ENCODE results near the gene PKN1. TPM values are rescaled to one million over a fixed set of nuclear protein-coding genes. Genes with fewer than 3 reads are reported as not detected.
A peak's percentile ranks its signal among the peaks of the same experiment; 100 is the strongest.

The PKN1 gene
- total and polyA plus RNA-seq, 4 donors, result 84.3 to 197 (median 121) TPM

DNA sequence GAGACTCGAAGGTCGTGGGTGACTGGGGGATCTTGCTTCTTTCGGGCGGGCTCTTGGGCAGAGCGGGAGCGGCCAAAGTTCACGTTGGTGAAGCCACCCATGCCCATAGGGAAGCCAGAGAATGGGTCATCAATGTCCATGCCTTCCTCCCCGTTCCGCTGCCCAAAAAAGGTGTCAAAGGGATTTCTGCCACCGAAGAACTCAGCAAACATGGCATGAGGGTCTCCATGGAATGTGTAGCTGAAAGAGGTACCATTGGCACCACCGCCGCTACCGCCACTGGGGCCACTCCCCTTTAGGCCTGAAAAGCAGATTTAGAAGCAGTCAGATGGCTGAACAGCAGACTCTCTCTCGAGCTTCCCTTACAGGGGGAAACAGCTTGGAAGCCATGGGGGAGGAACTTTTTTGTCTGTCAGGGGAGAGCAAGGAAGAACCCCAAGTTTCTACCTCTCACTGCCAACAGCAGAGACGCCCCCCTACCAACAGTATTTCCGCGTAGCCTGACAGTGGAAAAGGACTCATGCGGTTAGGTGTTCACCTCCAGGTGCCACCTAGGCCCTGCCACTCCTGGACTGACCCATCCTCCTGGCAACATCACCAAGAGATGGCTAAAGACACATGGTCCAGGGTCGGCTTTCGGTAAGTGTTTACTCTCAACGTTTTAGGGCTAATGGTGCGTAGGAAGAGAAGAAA is 83.8 kb downstream of the PKN1 start:
- H3K36me3 ChIP-seq (ENCODE audit: control insufficient read depth in 4 of 4, insufficient read depth in 4 of 4, low read length in 4 of 4), result peaks cover 17 to 28% (median 23%) of the 10 kb centered on the region in 4 donors
- ATAC-seq (ENCODE audit: insufficient read depth, low FRiP score) (no peak), DNase-seq (no peak)
- H3K9me3 ChIP-seq (ENCODE audit: control insufficient read depth in 4 of 4, insufficient read depth in 3 of 4, low read length in 3 of 4), result no peaks in the 10 kb centered on the region
- peak overlapping the region; percentile 46 to 88 for H3K9ac ChIP-seq (ENCODE audit: insufficient read depth in 1 of 2, low read length in 2 of 2)
- H3K27ac ChIP-seq (ENCODE audit: low read depth in 1 of 2, low read length in 1 of 2), result peak overlapping the region; percentile 84 to 99
- TF ChIP-seq, protein P1, sequence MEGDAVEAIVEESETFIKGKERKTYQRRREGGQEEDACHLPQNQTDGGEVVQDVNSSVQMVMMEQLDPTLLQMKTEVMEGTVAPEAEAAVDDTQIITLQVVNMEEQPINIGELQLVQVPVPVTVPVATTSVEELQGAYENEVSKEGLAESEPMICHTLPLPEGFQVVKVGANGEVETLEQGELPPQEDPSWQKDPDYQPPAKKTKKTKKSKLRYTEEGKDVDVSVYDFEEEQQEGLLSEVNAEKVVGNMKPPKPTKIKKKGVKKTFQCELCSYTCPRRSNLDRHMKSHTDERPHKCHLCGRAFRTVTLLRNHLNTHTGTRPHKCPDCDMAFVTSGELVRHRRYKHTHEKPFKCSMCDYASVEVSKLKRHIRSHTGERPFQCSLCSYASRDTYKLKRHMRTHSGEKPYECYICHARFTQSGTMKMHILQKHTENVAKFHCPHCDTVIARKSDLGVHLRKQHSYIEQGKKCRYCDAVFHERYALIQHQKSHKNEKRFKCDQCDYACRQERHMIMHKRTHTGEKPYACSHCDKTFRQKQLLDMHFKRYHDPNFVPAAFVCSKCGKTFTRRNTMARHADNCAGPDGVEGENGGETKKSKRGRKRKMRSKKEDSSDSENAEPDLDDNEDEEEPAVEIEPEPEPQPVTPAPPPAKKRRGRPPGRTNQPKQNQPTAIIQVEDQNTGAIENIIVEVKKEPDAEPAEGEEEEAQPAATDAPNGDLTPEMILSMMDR (IDR thresholded peaks at IDR 0.05; ENCODE audit: control extremely low read depth, extremely low read depth), result no peak
- 20 to 34% methylated on average over 22 of the region's 22 CpGs for WGBS, 2 donors
- no peaks in the 10 kb centered on the region for H3K27me3 ChIP-seq (ENCODE audit: control insufficient read depth in 3 of 3, insufficient read depth in 3 of 3, low read length in 2 of 3)
- peaks cover 0 to 23% (median 11%) of the 10 kb centered on the region in 5 donors for H3K4me1 ChIP-seq (ENCODE audit: control insufficient read depth in 5 of 5, insufficient read depth in 5 of 5, low read length in 5 of 5)
- H3K4me3 ChIP-seq, result peak overlapping the region; percentile 74

DNA sequence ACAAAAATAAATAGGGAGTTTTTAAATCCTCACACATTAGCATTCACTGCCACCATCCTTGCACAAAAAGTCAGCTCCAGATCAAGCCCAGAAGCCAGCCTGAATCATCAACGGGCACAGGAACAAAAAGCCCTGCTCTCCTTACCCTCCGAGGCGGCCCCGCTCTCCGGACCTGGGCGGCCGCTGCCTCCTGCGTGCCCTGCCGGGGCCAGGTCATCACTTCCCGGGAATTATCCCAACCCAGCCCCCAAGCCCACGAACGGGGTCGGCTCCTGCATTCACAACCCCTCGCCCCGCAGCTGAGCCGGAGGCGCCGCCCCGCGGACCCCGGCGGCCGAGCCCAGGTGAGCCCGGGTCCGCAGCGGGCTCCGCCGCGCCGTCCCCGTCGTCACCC is 84.3 kb downstream of the PKN1 start:
- Histone ChIP-seq H3K4me3 (peak overlapping the region; percentile 74), H3K36me3 (ENCODE audit: control insufficient read depth in 4 of 4, insufficient read depth in 4 of 4, low read length in 4 of 4) (peaks cover 17 to 28% (median 23%) of the 10 kb centered on the region in 4 donors), H3K9me3 (ENCODE audit: control insufficient read depth in 4 of 4, insufficient read depth in 3 of 4, low read length in 3 of 4) (no peaks in the 10 kb centered on the region), H3K27ac (ENCODE audit: low read depth in 1 of 2, low read length in 1 of 2) (peak overlapping the region; percentile 98 to 99), H3K27me3 (ENCODE audit: control insufficient read depth in 3 of 3, insufficient read depth in 3 of 3, low read length in 2 of 3) (no peaks in the 10 kb centered on the region), H3K4me1 (ENCODE audit: control insufficient read depth in 5 of 5, insufficient read depth in 5 of 5, low read length in 5 of 5) (peaks cover 0 to 23% (median 11%) of the 10 kb centered on the region in 5 donors), H3K9ac (ENCODE audit: insufficient read depth in 1 of 2, low read length in 2 of 2) (peak overlapping the region; percentile 46 to 88)
- ATAC-seq (ENCODE audit: insufficient read depth, low FRiP score), result no peak
- no peak for DNase-seq
- TF ChIP-seq, protein P1 (IDR thresholded peaks at IDR 0.05; ENCODE audit: control extremely low read depth, extremely low read depth), result no peak
- WGBS, 2 donors, result 0 to 1% methylated on average over 25 to 32 of the region's 32 CpGs

DNA sequence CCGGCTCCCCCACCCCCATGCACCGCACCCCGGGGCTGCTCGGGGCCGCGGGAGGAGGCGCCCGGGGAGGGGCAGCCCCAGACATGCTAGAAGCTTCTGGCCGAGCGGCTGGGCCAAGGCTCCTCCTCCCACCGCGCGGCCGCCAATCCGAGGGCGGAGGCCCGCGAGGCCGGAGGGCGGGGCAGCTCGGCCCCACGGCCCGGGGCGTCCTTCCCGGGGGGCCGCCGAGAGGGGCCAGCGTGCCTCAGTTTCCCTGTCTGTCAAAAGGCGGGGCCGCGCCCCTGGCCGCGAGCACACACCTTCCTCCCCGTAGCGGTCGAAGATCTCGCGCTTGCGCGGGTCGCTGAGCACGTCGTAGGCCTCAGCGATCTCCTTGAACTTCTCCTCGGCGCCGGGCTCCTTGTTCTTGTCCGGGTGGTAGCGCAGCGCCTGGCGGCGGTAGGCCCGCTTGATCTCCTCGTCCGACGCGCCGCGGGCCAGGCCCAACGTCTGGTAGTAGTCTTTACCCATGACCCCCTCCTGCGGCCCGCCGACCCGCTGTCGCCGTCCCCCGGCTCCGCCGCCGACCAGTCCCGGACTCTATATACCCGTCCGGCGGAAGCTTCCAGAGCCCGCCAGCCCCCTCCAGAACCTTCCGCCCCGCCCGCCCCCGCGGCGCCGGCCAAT is 84.9 kb downstream of the PKN1 start, which contains the start of gene DNAJB1:
Gene DNAJB1, minus strand, starts transcription at position 558 of the 666 bp plus-strand sequence. Its CDS starts 48 bp downstream, at position 510.
- H3K9me3 ChIP-seq (ENCODE audit: control insufficient read depth in 4 of 4, insufficient read depth in 3 of 4, low read length in 3 of 4), result no peaks in the 10 kb centered on the region
- peaks cover 0 to 23% (median 11%) of the 10 kb centered on the region in 5 donors for H3K4me1 ChIP-seq (ENCODE audit: control insufficient read depth in 5 of 5, insufficient read depth in 5 of 5, low read length in 5 of 5)
- peak within 1 kb of the TSS; percentile 74 for H3K4me3 ChIP-seq
- peak within 1 kb of the TSS; percentile 91 to 94 for H3K9ac ChIP-seq (ENCODE audit: insufficient read depth in 1 of 2, low read length in 2 of 2)
- TF ChIP-seq, protein P1 (IDR thresholded peaks at IDR 0.05; ENCODE audit: control extremely low read depth, extremely low read depth), result no peak
- peak within 1 kb of the TSS; percentile 98 to 99 for H3K27ac ChIP-seq (ENCODE audit: low read depth in 1 of 2, low read length in 1 of 2)
- H3K27me3 ChIP-seq (ENCODE audit: control insufficient read depth in 3 of 3, insufficient read depth in 3 of 3, low read length in 2 of 3), result no peaks in the 10 kb centered on the region
- DNase-seq (peak; percentile 77 to 97 (median 86)), ATAC-seq (ENCODE audit: insufficient read depth, low FRiP score) (peak; percentile 80)
- 0% methylated on average over 46 to 82 of the region's 82 CpGs for WGBS, 2 donors
- peaks cover 17 to 28% (median 23%) of the 10 kb centered on the region in 4 donors for H3K36me3 ChIP-seq (ENCODE audit: control insufficient read depth in 4 of 4, insufficient read depth in 4 of 4, low read length in 4 of 4)

Data from lung (tissue), 12 donors.